ENCODE data around the gene COG1.

DNA sequence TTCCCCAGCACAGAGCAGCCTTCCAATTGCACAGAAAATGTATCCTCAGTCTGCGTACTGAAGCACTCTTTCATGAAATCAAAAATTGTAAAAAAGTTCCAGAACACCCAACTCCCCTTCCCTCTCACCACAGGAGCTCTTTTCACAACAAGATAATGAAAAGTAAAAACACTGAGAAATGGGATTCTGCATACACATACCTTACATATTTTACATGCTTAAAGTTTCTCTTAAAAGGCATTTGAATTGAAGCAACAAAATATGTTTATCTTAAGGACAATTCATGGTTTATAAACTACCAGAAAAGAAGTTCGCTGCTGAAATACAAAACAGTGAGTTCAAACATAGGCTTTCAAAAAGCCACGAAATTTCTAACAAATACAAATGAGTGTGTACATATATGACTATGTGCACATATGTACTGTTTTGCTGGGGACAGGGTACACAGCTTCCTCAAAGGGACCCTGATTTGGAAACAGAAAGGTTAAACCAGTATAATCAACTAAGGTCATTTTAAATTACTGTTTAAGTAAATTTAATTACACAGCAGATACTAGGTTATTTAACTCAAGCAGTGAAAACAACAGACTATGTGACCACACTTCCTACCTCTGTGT lies 33.8 kb downstream of the COG1 start:
- TF ChIP-seq, protein P1, sequence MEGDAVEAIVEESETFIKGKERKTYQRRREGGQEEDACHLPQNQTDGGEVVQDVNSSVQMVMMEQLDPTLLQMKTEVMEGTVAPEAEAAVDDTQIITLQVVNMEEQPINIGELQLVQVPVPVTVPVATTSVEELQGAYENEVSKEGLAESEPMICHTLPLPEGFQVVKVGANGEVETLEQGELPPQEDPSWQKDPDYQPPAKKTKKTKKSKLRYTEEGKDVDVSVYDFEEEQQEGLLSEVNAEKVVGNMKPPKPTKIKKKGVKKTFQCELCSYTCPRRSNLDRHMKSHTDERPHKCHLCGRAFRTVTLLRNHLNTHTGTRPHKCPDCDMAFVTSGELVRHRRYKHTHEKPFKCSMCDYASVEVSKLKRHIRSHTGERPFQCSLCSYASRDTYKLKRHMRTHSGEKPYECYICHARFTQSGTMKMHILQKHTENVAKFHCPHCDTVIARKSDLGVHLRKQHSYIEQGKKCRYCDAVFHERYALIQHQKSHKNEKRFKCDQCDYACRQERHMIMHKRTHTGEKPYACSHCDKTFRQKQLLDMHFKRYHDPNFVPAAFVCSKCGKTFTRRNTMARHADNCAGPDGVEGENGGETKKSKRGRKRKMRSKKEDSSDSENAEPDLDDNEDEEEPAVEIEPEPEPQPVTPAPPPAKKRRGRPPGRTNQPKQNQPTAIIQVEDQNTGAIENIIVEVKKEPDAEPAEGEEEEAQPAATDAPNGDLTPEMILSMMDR (IDR thresholded peaks at IDR 0.05) = no peak
- TF ChIP-seq POLR2A (IDR thresholded peaks at IDR 0.05) = no peak
